Uterus (tissue), 2 donors: Measurements from ENCODE around the gene HPS1.

ENCODE experiments used
- POLR2A ChIP-seq, 2 donors: fragments of 450-650 bp; IDR thresholded peaks; one replicate each; pipeline ENCODE4 v1.6.1; 2016; ENCODE audit warnings: antibody characterized with exemption in 2 of 2, mild to moderate bottlenecking in 1 of 2, moderate library complexity in 1 of 2
- TF ChIP-seq, protein P1 (sequence below), 4 experiments: fragments of 200-600 bp in 2 of 4; fragments of 450-650 bp in 2 of 4; sonication (generic) in 2 of 4; IDR thresholded peaks; one replicate each; pipeline ENCODE4 v1.5.1; 2016 to 2019; ENCODE audit warnings: antibody characterized with exemption in 4 of 4, mild to moderate bottlenecking in 2 of 4, moderate library complexity in 1 of 4

DNA sequence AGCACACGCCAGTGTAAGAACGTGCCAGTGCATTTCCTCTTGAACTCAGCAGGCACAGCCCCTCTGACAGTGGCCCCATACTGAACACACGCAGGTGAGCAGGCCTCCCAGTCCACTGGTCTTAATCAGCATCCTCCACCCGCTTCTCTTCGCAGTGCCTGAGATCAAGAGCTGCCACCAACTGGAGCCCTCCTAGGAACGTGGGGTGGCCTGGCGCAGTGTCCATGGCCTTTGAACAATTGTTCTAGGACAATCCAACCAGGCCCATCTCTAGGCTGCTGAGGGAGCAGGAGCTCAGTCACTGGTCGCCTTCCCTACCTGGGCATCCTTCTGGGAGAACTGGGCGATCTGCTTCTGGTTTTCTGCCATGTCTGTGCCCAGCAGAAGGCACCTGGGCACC is 47.0 kb downstream of the HPS1 start:
- TF ChIP-seq, protein P1, sequence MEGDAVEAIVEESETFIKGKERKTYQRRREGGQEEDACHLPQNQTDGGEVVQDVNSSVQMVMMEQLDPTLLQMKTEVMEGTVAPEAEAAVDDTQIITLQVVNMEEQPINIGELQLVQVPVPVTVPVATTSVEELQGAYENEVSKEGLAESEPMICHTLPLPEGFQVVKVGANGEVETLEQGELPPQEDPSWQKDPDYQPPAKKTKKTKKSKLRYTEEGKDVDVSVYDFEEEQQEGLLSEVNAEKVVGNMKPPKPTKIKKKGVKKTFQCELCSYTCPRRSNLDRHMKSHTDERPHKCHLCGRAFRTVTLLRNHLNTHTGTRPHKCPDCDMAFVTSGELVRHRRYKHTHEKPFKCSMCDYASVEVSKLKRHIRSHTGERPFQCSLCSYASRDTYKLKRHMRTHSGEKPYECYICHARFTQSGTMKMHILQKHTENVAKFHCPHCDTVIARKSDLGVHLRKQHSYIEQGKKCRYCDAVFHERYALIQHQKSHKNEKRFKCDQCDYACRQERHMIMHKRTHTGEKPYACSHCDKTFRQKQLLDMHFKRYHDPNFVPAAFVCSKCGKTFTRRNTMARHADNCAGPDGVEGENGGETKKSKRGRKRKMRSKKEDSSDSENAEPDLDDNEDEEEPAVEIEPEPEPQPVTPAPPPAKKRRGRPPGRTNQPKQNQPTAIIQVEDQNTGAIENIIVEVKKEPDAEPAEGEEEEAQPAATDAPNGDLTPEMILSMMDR (IDR thresholded peaks at IDR 0.05) = no peak
- no peak for TF ChIP-seq POLR2A (IDR thresholded peaks at IDR 0.05)
